HG03558 (cell line): ENCODE measurements around the gene HOXD4.

Experiments
- ATAC-seq: cut with Tn5 transposase; IDR thresholded peaks from one replicate; pipeline ENCODE4 v1.9.1; 2021; ENCODE audit warnings: moderate number of reproducible peaks; ENCODE audit not compliant: unreplicated experiment; ENCODE audit errors: extremely low read depth

HOXD4 gene

DNA sequence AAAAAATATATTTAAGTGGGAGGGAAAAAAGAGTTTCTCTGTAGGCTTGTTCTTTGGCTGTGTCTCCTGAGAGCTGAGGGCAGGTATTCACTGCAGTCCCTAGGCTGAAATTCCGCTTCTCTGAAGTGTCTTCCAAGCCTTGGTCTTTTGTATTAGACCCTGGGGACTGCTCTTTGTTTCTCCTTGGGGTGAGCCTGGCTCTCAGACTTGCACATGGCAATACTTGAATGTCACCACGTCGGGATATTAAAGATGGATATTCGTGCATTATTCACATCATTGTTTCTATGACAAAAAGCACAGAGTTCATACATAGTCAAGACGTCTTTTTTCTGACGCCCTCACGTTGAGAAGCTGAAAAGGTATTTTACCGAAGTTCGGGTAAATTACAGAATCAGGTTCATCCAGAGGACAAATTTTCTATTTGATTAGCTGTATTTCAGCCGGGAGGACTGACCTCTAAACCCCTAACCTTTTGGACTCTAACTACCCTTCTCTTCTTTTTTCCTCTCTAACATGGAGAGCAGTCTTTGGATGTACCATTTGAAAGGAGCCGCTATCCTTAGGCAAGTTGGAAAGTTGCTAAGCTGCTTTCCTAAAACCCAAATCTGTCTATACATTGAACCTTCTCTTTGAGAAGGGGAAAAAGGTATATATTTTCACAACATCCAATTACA lies 3.4 kb downstream of the HOXD4 start:
- ATAC-seq = no peak

- ATAC-seq = no peak
Observed at GRCh38 chr2:176155356-176156044, 4.2 kb downstream of the HOXD4 start.

DNA sequence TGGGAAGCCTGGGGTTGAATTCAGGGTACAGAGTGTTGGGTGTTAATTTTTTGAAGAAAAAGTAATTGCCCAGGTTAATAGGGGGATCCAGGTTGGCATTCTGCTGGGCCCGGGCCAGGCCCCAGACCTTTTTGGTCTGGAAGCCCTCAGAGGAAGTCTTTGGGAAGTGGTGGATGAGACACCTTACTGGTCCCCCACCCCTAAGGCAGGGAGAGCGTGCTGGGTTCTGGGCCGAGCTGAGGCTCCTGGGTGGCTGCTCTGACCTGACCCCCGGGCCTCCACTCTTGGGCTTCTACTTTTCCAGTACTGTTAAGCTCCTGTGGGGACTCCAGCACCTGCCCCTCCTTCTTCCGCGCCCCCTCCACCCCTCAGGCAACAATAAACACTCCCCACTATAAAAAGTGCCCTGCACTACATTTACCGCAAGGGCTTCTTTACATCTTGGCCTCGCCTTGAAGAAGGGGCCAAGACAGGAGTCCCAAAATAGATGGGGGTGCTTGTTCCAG lies 5.0 kb downstream of the HOXD4 start:
- no peak for ATAC-seq

- no peak for ATAC-seq
Observed at GRCh38 chr2:176156807-176157498, 5.6 kb downstream of the HOXD4 start, which contains the start of gene HOXD3. TSS of gene HOXD3 (plus strand) at chr2:176157307. CDS start at chr2:176169115, 11,808 bp downstream.

- ATAC-seq = no peak
Observed at GRCh38 chr2:176157499-176158185, 6.3 kb downstream of the HOXD4 start.

GRCh38 chr2:176158186-176158591 lies 6.8 kb downstream of the HOXD4 start:
- ATAC-seq = no peak

GRCh38 chr2:176158855-176159662 lies 7.7 kb downstream of the HOXD4 start:
- ATAC-seq = no peak

DNA sequence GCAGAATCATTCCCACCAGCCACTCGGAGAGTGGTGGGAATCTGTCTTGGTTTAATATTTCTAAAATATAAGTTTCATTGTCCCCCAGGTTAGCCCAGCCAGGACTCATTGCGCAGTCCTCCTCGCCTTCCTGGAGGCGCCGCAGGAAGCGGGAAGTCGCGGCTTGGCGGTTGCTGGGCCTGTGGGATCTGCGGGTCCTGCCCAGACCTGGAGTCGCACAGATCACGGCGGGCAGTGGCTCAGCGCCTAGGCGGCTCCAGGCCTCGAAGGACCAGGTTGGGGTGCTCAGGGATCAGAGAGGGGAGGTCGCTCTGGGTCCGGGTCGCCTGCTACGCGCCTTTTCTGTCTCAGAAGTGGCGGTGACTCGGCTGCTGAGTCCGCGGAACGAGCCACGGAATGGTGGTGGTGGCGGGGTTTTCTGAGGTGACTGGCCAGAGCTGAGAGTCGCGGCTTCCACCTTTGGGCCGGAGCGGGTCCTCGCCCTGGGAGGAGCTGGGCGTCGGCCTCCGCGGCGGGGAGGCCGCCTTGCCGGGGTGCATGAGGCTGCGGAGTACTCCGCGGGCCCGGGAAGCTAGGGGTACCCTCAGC lies 8.4 kb downstream of the HOXD4 start:
- ATAC-seq = no peak

GRCh38 chr2:176160251-176160985 lies 9.1 kb downstream of the HOXD4 start:
- ATAC-seq = no peak

- ATAC-seq = no peak
Observed at GRCh38 chr2:176160986-176161824, 9.9 kb downstream of the HOXD4 start.

GRCh38 chr2:176161825-176162626 lies 10.7 kb downstream of the HOXD4 start:
- ATAC-seq = no peak

- no peak for ATAC-seq
Observed at GRCh38 chr2:176162911-176163671, 11.7 kb downstream of the HOXD4 start.

GRCh38 chr2:176163672-176164056 lies 12.3 kb downstream of the HOXD4 start:
- no peak for ATAC-seq

DNA sequence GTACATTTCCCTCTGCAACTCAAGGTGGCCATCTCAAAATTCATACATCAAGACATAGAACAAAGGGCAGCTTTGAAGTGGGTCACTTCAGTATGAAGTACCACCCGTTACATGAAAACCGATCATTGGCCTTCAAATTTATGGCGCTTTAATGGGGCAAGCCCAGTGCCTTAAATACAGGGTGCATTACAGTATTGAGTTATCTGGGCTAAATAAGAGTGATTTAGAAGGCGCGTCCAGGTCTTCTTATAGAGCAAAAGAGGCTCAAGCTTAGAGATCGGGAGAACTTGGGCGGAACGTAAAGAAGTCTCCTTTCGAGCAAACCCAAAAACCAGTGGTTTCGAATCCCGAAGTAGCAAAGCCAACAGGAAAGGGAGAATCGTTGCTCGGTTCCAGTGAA lies 12.9 kb downstream of the HOXD4 start:
- ATAC-seq = no peak

DNA sequence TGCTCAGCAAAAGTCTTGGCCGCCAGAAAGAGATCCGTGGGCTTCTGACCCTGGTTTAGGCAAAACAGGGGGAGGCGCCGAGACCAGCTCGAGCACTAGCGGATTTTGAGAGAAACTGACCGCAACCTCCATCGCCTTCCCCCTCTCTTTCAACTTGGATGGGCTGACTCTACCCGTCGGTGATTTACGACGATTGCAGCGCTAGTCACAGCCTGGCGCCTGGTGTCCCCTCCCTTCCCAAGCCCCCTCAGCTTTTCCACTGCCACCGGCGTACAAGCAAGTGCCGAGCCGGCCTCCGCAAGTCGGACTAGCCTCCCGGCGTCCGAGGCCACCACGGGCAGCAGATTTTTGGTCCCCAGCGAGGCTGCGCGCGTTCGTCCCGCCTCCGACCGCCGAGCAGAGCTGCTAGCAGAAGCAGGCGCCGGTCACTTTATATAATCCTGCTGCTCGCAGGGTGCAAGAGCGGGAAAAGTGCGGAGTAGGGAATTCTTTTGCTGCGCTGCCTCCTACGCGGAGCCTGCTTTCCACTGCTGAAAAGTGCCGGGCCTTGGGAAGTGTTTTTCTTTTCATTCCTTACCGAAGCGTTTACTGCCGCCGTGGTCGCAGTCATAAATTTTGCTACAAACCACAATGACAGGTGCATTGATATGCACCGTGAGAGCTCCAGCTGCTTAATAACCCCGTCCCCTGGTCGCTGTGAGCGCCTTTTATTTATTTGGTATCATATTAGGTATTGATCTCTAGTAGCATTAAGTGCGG lies 13.4 kb downstream of the HOXD4 start:
- no peak for ATAC-seq
